Measurements from ENCODE around the gene ACOT7. TPM values are rescaled to one million over a fixed set of nuclear protein-coding genes. Genes with fewer than 3 reads are reported as not detected.
A peak's percentile ranks its signal among the peaks of the same experiment; 100 is the strongest.
"Not testable (repeated sequence)": the region's sequence is repeated elsewhere in the genome, so short reads cannot be mapped to it uniquely, and the experiment has no call there.

ACOT7 gene
- total RNA-seq, 2 experiments from 2014 or later, result 5.3 to 5.4 TPM

GRCh38 chr1:6428453-6428852, 34.9 kb upstream of the ACOT7 start:
- H3K9me3 ChIP-seq (ENCODE audit: control insufficient read depth in 1 of 2, insufficient read depth in 1 of 2, low read length in 2 of 2); POLR2A ChIA-PET; H3K4me3 Mint-ChIP-seq; H3K27ac ChIP-seq (ENCODE audit: low read depth in 1 of 2, low read length in 2 of 2); H3K4me3 ChIP-seq (ENCODE audit: low read length); H3K9me3 Mint-ChIP-seq; DNase-seq; CTCF ChIA-PET; H3K4me1 Mint-ChIP-seq (ENCODE audit: low read depth); H3K27ac Mint-ChIP-seq; H3K36me3 Mint-ChIP-seq (ENCODE audit: low read depth); ATAC-seq (ENCODE audit: poor library complexity); H3K36me3 ChIP-seq (ENCODE audit: insufficient read depth, low read length): not testable (repeated sequence)
- intact Hi-C loops (cut with DNase I, micrococcal nuclease), result loop anchor here in 1 of 2 experiments (10.0 kb wide), 1 partner anchor 216 kb away; no protein-coding TSS in a partner anchor
- H3K27me3 ChIP-seq (ENCODE audit: control insufficient read depth in 1 of 2, insufficient read depth in 2 of 2, low read length in 2 of 2), result peaks cover 25 to 27% of the 10 kb centered on the region in 2 experiments
- H3K27me3 Mint-ChIP-seq, result peaks cover 34% of the 10 kb centered on the region
- H3K4me1 ChIP-seq (ENCODE audit: insufficient read depth, low read length), result peaks cover 18% of the 10 kb centered on the region

- Mint-ChIP-seq H3K36me3 (ENCODE audit: low read depth) (no peaks in the 10 kb centered on the region), H3K4me3 (no peak overlapping the region), H3K9me3 (no peaks in the 10 kb centered on the region), H3K4me1 (ENCODE audit: low read depth) (peaks cover 13% of the 10 kb centered on the region), H3K27me3 (peaks cover 40% of the 10 kb centered on the region), H3K27ac (no peak overlapping the region)
- no peak overlapping the region for H3K4me3 ChIP-seq (ENCODE audit: low read length)
- peaks cover 23% of the 10 kb centered on the region for H3K4me1 ChIP-seq (ENCODE audit: insufficient read depth, low read length)
- no peak for TF ChIP-seq CTCF (IDR thresholded peaks at IDR 0.05)
- POLR2A ChIA-PET, result no interaction called here
- CTCF ChIA-PET, result no interaction called here
- peaks cover 32 to 33% of the 10 kb centered on the region in 2 experiments for H3K27me3 ChIP-seq (ENCODE audit: control insufficient read depth in 1 of 2, insufficient read depth in 2 of 2, low read length in 2 of 2)
- ATAC-seq (ENCODE audit: poor library complexity), result no peak
- no peaks in the 10 kb centered on the region for H3K36me3 ChIP-seq (ENCODE audit: insufficient read depth, low read length)
- H3K9me3 ChIP-seq (ENCODE audit: control insufficient read depth in 1 of 2, insufficient read depth in 1 of 2, low read length in 2 of 2), result peaks cover 0 to 9% of the 10 kb centered on the region in 2 experiments
- H3K27ac ChIP-seq (ENCODE audit: low read depth in 1 of 2, low read length in 2 of 2), result no peak overlapping the region
- peak in 1 of 14 experiments; percentile 11 for DNase-seq
- intact Hi-C loops (cut with DNase I, micrococcal nuclease), result loop anchor here in 1 of 2 experiments (10.0 kb wide), 1 partner anchor 217 kb away; no protein-coding TSS in a partner anchor
Measured at GRCh38 chr1:6427441-6428390, 34.1 kb upstream of the ACOT7 start.

- peaks cover 34% of the 10 kb centered on the region in 2 experiments for H3K27me3 ChIP-seq (ENCODE audit: control insufficient read depth in 1 of 2, insufficient read depth in 2 of 2, low read length in 2 of 2)
- ChIA-PET CTCF (interaction anchor here (1.4 kb wide), 1 partner anchor 11 kb away, joined by 9 read pairs; no protein-coding TSS in a partner anchor), POLR2A (no interaction called here)
- H3K4me3 Mint-ChIP-seq, result no peak overlapping the region
- no peak for TF ChIP-seq CTCF (IDR thresholded peaks at IDR 0.05)
- no peak overlapping the region for H3K27ac ChIP-seq (ENCODE audit: low read depth in 1 of 2, low read length in 2 of 2)
- H3K27ac Mint-ChIP-seq, result no peak overlapping the region
- no peak for DNase-seq
- no peaks in the 10 kb centered on the region for H3K9me3 Mint-ChIP-seq
- intact Hi-C loops (cut with DNase I, micrococcal nuclease), result loop anchor here in 1 of 2 experiments (10.0 kb wide), 1 partner anchor 218 kb away; no protein-coding TSS in a partner anchor
- H3K9me3 ChIP-seq (ENCODE audit: control insufficient read depth in 1 of 2, insufficient read depth in 1 of 2, low read length in 2 of 2), result peaks cover 0 to 9% of the 10 kb centered on the region in 2 experiments
- H3K36me3 ChIP-seq (ENCODE audit: insufficient read depth, low read length), result no peaks in the 10 kb centered on the region
- no peak overlapping the region for H3K4me3 ChIP-seq (ENCODE audit: low read length)
- no peaks in the 10 kb centered on the region for H3K36me3 Mint-ChIP-seq (ENCODE audit: low read depth)
- peaks cover 23% of the 10 kb centered on the region for H3K4me1 ChIP-seq (ENCODE audit: insufficient read depth, low read length)
- H3K4me1 Mint-ChIP-seq (ENCODE audit: low read depth), result peaks cover 13% of the 10 kb centered on the region
- ATAC-seq (ENCODE audit: poor library complexity), result no peak
- H3K27me3 Mint-ChIP-seq, result peaks cover 44% of the 10 kb centered on the region
Measured at GRCh38 chr1:6426972-6427350, 33.4 kb upstream of the ACOT7 start.

Data from CD4-positive, alpha-beta T cell (primary cell).